K562 (cell line): Measurements from ENCODE around the gene CEMIP. TPM values are rescaled to one million over a fixed set of nuclear protein-coding genes. Genes with fewer than 3 reads are reported as not detected.

Experiments
- ATAC-seq: fragments of 200-7000 bp; cut with Tn5 transposase; 3 replicates; pipeline ENCODE4 v1.9.1; 2020; ENCODE audit warnings: moderate library complexity
- BruUV-seq: library from RNA; stranded (reverse); fragments of 400-500 nt; replicated peaks from 2 replicates; lab custom pipeline; 2021; lab: Mats Ljungman, UMichigan
- CTCF ChIA-PET: fragments of 300-600 bp; formaldehyde crosslinking; extraction: SDS; loops from one replicate; lab custom pipeline; 2021; ENCODE audit warnings: low intra/inter-chr PET ratio; lab: Yijun Ruan, JAX
- POLR2A ChIA-PET: fragments of 300-600, 350-650 bp; sonication (Branson Sonifier 250); formaldehyde crosslinking; extraction: SDS; loops from one replicate; lab custom pipeline; 2021; ENCODE audit warnings: antibody characterized with exemption, inconsistent platforms; lab: Yijun Ruan, JAX
- DNase-seq, 4 experiments: peaks; one replicate each; pipeline versions ENCODE4 v3.0.0 to v3.0.0-alpha.2; 2011 to 2018; ENCODE audit warnings: low spot score in 3 of 4, mixed read lengths in 3 of 4; ENCODE audit errors: extremely low read depth in 1 of 4
- FAIRE-seq: peaks from 2 replicates; lab custom pipeline; 2011; peaks lifted over from hg19 to GRCh38; lab: Jason Lieb, UNC
- H2AFZ ChIP-seq: 2 replicates; pipeline ENCODE4 v1.6.0; 2011; ENCODE audit warnings: low read depth, low read length, control low read depth, inconsistent platforms
- H3K27ac ChIP-seq: fragments of 200-600 bp; 3 replicates; pipeline ENCODE4 v1.8.0; 2011; ENCODE audit warnings: low read depth, mild to moderate bottlenecking, control low read depth, inconsistent platforms, low read length, moderate library complexity, mixed read lengths; ENCODE audit errors: extremely low read depth
- H3K27me3 ChIP-seq, 2 experiments: fragments of 300-600 bp in 1 of 2; 2 replicates in 1 of 2; 3 replicates in 1 of 2; pipeline versions ENCODE4 v1.6.0 to v1.8.0; 2011; ENCODE audit warnings: inconsistent platforms in 2 of 2, low read length in 2 of 2, mild to moderate bottlenecking in 1 of 2, mixed read lengths in 1 of 2, moderate library complexity in 1 of 2; ENCODE audit not compliant: control insufficient read depth in 2 of 2, insufficient read depth in 2 of 2
- H3K36me3 ChIP-seq: fragments of 300-600 bp; 3 replicates; pipeline ENCODE4 v1.8.0; 2011; ENCODE audit warnings: mild to moderate bottlenecking, low read length, inconsistent platforms; ENCODE audit not compliant: control insufficient read depth, insufficient read depth
- H3K4me1 ChIP-seq, 2 experiments: fragments of 200-600 bp in 1 of 2; replicated peaks in 1 of 2; 2 replicates in 1 of 2; 3 replicates in 1 of 2; pipeline versions ENCODE4 v1.5.1 to v1.8.0; 2011; ENCODE audit warnings: inconsistent platforms in 2 of 2, low read length in 2 of 2, mild to moderate bottlenecking in 1 of 2, mixed read lengths in 1 of 2, moderate library complexity in 1 of 2; ENCODE audit not compliant: control insufficient read depth in 2 of 2, insufficient read depth in 2 of 2
- H3K4me2 ChIP-seq: 2 replicates; pipeline ENCODE4 v1.6.1; 2011; ENCODE audit warnings: low read length, control low read depth, inconsistent platforms, mixed read lengths; ENCODE audit not compliant: insufficient read depth
- H3K4me3 ChIP-seq: fragments of 200-600 bp; sonication (generic), shearing (Covaris generic); 2 replicates; pipeline ENCODE4 v1.5.1; 2016; ENCODE audit warnings: control low read depth, inconsistent platforms
- H3K79me2 ChIP-seq: fragments of 200-600 bp; 3 replicates; pipeline ENCODE4 v1.8.0; 2011; ENCODE audit warnings: low read length, inconsistent platforms; ENCODE audit not compliant: control insufficient read depth, insufficient read depth
- H3K9ac ChIP-seq, 2 experiments: 2 replicates each; pipeline versions ENCODE4 v1.6.0 to v1.6.1; 2011; ENCODE audit warnings: low read depth in 2 of 2, low read length in 2 of 2, control low read depth in 1 of 2, inconsistent platforms in 1 of 2, mild to moderate bottlenecking in 1 of 2, mixed read lengths in 1 of 2; ENCODE audit not compliant: insufficient read depth in 1 of 2
- H3K9me1 ChIP-seq: one replicate; pipeline ENCODE4 v1.6.0; 2011; ENCODE audit warnings: inconsistent platforms, mild to moderate bottlenecking, low read length, moderate library complexity; ENCODE audit not compliant: control insufficient read depth, insufficient read depth
- H3K9me3 ChIP-seq: replicated peaks from 2 replicates; pipeline ENCODE4 v1.5.1; 2011; ENCODE audit warnings: low read depth, low read length, inconsistent platforms; ENCODE audit not compliant: control insufficient read depth, insufficient read depth
- H4K20me1 ChIP-seq: replicated peaks from 2 replicates; pipeline ENCODE4 v1.6.1; 2011; ENCODE audit warnings: low read length, inconsistent platforms, mixed read lengths; ENCODE audit not compliant: control insufficient read depth, insufficient read depth
- CTCF ChIP-seq, 3 experiments: IDR thresholded peaks in 2 of 3; conservative IDR thresholded peaks in 1 of 3; 2 replicates each; pipeline ENCODE4 v1.5.1; 2011 to 2012; ENCODE audit warnings: low read length in 3 of 3, mild to moderate bottlenecking in 3 of 3, control low read depth in 2 of 3, improper control_type of control experiment in 1 of 3, inconsistent platforms in 1 of 3, low read depth in 1 of 3, mixed read lengths in 1 of 3, moderate library complexity in 1 of 3; ENCODE audit not compliant: insufficient read depth in 2 of 3
- ESRRA ChIP-seq: fragments of 450-650 bp; IDR thresholded peaks from 2 replicates; pipeline ENCODE4 v1.6.1; 2014; ENCODE audit warnings: low read depth, mild to moderate bottlenecking, moderate library complexity, borderline replicate concordance
- ETS1 ChIP-seq: conservative IDR thresholded peaks from 2 replicates; pipeline ENCODE4 v1.6.1; 2011; ENCODE audit warnings: low read depth, mild to moderate bottlenecking, low read length; ENCODE audit not compliant: control insufficient read depth
- HMG20A ChIP-seq: fragments of 450-650 bp; formaldehyde crosslinking; conservative IDR thresholded peaks from 2 replicates; pipeline ENCODE4 v1.4.0; 2020; ENCODE audit warnings: mild to moderate bottlenecking, mixed read lengths
- MTF1 ChIP-seq: fragments of 250-450 bp; sonication (Bioruptor Pico); IDR thresholded peaks from 2 replicates; pipeline ENCODE4 v1.9.0; 2021; ENCODE audit warnings: moderate library complexity, mild to moderate bottlenecking, inconsistent platforms, borderline replicate concordance
- SAFB ChIP-seq: fragments of 200-400 bp; formaldehyde crosslinking; IDR thresholded peaks from 2 replicates; pipeline ENCODE4 v1.6.1; 2017; ENCODE audit warnings: low read depth, low read length, borderline replicate concordance
- SNAPC5 ChIP-seq: fragments of 250-450 bp; sonication (Bioruptor Pico); IDR thresholded peaks from 2 replicates; pipeline ENCODE4 v1.8.0; 2021; ENCODE audit warnings: moderate library complexity, mild to moderate bottlenecking, inconsistent platforms
- WGBS: fragments of 100-300 bp; shearing (Covaris generic); methylation state at CpG from one replicate; pipeline ENCODE4 v1.1.6; 2016; ENCODE audit warnings: low coverage, mixed read lengths; ENCODE audit not compliant: insufficient coverage; ENCODE audit errors: missing lambda C conversion rate; 5-methylcytosine and 5-hydroxymethylcytosine counted together
- in situ Hi-C: fragments of 300-500 bp; cut with MboI; formaldehyde crosslinking; loops from 4 replicates; pipeline ENCODE4 v1.15.0; 2018; ENCODE audit warnings: inconsistent platforms, mixed read lengths
- intact Hi-C: fragments of 100-400 bp; cut with micrococcal nuclease; formaldehyde crosslinking; loops from 2 replicates; pipeline ENCODE4 v1.14.2; 2022
- polyA plus RNA-seq, 8 experiments: library from polyadenylated mRNA; depleted of rRNA in 4 of 8; stranded (reverse) in 5 of 8; unstranded in 3 of 8; fragments of >200 nt; fragmentation: Nextera tagmentation in 2 of 8; fragmentation: Illumina TruSeq in 1 of 8; extraction: Ambion mirVana in 2 of 8; extraction: Trizol in 1 of 8; gene quantifications; 2 replicates each; pipeline versions ENCODE4 v1.2.1 to v1.2.3, GENCODE V29; 2011 to 2014; ENCODE audit warnings: inconsistent platforms in 1 of 8, missing spikeins in 1 of 8
- total RNA-seq, 7 experiments: library from RNA; depleted of rRNA in 6 of 7; stranded (reverse); fragments of >200 nt in 6 of 7; fragmentation: Illumina TruSeq in 2 of 7; extraction: Trizol in 2 of 7; gene quantifications; 2 replicates each; pipeline versions ENCODE4 v1.2.1 to v1.2.3, GENCODE V29; 2011 to 2021; ENCODE audit warnings: low replicate concordance in 1 of 7

Gene CEMIP
- total and polyA plus RNA-seq, 9 of the 15 experiments (the other 6 are each of a cell fraction or from before 2014, with no cell fraction given): 0.33 TPM; not detected in 8

- TF ChIP-seq SNAPC5: no peak
- no peak for TF ChIP-seq MTF1 (CRISPR knock-in tag)
- TF ChIP-seq ESRRA: no peak
- TF ChIP-seq SAFB: no peak
- TF ChIP-seq ETS1: no peak
Measured at GRCh38 chr15:80844011-80844732, 65.0 kb downstream of the CEMIP start (continued).

GRCh38 chr15:80846031-80846815 lies 67.1 kb downstream of the CEMIP start:
- Histone ChIP-seq H4K20me1 (no peaks in the 10 kb centered on the region; the same call in 1 of the 2 replicates), H3K4me2 (no peak overlapping the region), H2AFZ (no peak overlapping the region), H3K4me1 (no peaks in the 10 kb centered on the region), H3K4me3 (no peak overlapping the region), H3K27me3 (peaks cover 0 to 24% of the 10 kb centered on the region in 2 experiments; a peak in 3 of 5 replicates), H3K9ac (no peak overlapping the region), H3K36me3 (no peaks in the 10 kb centered on the region), H3K9me1 (no peaks in the 10 kb centered on the region), H3K9me3 (no peaks in the 10 kb centered on the region), H3K79me2 (no peaks in the 10 kb centered on the region), H3K27ac (no peak overlapping the region)
- TF ChIP-seq HMG20A (no peak), CTCF (IDR thresholded peaks at IDR 0.05 in 2 of 3, conservative IDR thresholded peaks at IDR 0.05 in 1 of 3; ENCODE audit: insufficient read depth in 2 of 3, low read depth in 1 of 3, low read length in 3 of 3) (peak in 1 of 3 experiments; percentile 4; a peak in 1 of 6 replicates)
- no TSS peak for BruUV-seq
- 2% methylated on average over 11 of the region's 11 CpGs for WGBS
- POLR2A ChIA-PET: interaction anchor here (0.5 to 0.6 kb wide), 3 partner anchors 79 to 107 kb away, joined by 3 to 4 read pairs (median 3); no protein-coding TSS in a partner anchor
- intact Hi-C loops: no loop called here
- CTCF ChIA-PET: interaction anchor here (0.6 to 1.1 kb wide), 2 partner anchors 56 to 420 kb away, joined by 3 read pairs; no protein-coding TSS in a partner anchor
- FAIRE-seq: no peak
- DNase-seq: no peak
- in situ Hi-C loops: no loop called here
- ATAC-seq: no peak
